IMR-90 (cell line): ENCODE data around the gene RARB. TPM values are rescaled to one million over a fixed set of nuclear protein-coding genes. Genes with fewer than 3 reads are reported as not detected.

Experiments
- ATAC-seq: fragments of 200-7000 bp; cut with Tn5 transposase; 2 replicates; pipeline ENCODE4 v1.9.1; 2020; ENCODE audit warnings: low read depth, mild to moderate bottlenecking, moderate library complexity
- BruUV-seq: library from RNA; stranded (reverse); fragments of 400-500 nt; replicated peaks from 2 replicates; lab custom pipeline; 2021; lab: Mats Ljungman, UMichigan
- CTCF ChIA-PET: fragments of 300-600 bp; formaldehyde crosslinking; extraction: SDS; loops from one replicate; lab custom pipeline; 2021; ENCODE audit warnings: antibody characterized with exemption; lab: Yijun Ruan, JAX
- POLR2A ChIA-PET: fragments of 300-600 bp; sonication (Branson Sonifier 250); formaldehyde crosslinking; loops from one replicate; lab custom pipeline; 2022; ENCODE audit warnings: antibody characterized with exemption; ENCODE audit not compliant: unreplicated experiment; lab: Charles Lee
- DNase-seq: peaks from one replicate; pipeline ENCODE4 v3.0.0; 2013
- H2AFZ ChIP-seq: replicated peaks from 2 replicates; pipeline ENCODE3; 2013; ENCODE audit warnings: low read length, mild to moderate bottlenecking; ENCODE audit not compliant: poor library complexity
- H2AK5ac ChIP-seq: 2 replicates; pipeline ENCODE4 v1.6.1; 2013; ENCODE audit warnings: low read depth, low read length, inconsistent platforms
- H2AK9ac ChIP-seq: replicated peaks from 2 replicates; pipeline ENCODE3; 2013; ENCODE audit warnings: mild to moderate bottlenecking, low read depth, low read length, moderate library complexity; ENCODE audit not compliant: poor library complexity
- H2BK120ac ChIP-seq: 2 replicates; pipeline ENCODE4 v1.6.1; 2013; ENCODE audit warnings: low read depth, low read length, inconsistent platforms
- H2BK15ac ChIP-seq: 3 replicates; pipeline ENCODE4 v1.6.1; 2013; ENCODE audit warnings: low read depth, low read length, inconsistent platforms
- H2BK20ac ChIP-seq: 2 replicates; pipeline ENCODE4 v1.6.1; 2013; ENCODE audit warnings: low read depth, mild to moderate bottlenecking, inconsistent platforms, low read length, moderate library complexity
- H2BK5ac ChIP-seq: 2 replicates; pipeline ENCODE4 v1.6.1; 2013; ENCODE audit warnings: mild to moderate bottlenecking, low read depth, low read length, inconsistent platforms; ENCODE audit not compliant: poor library complexity, severe bottlenecking
- H3K14ac ChIP-seq: replicated peaks from 2 replicates; pipeline ENCODE4 v1.6.1; 2013; ENCODE audit warnings: low read depth, low read length, inconsistent platforms
- H3K18ac ChIP-seq: 2 replicates; pipeline ENCODE4 v1.6.1; 2013; ENCODE audit warnings: low read depth, low read length, control low read depth
- H3K23ac ChIP-seq: 2 replicates; pipeline ENCODE4 v1.6.1; 2013; ENCODE audit warnings: low read depth, low read length, inconsistent platforms
- H3K27ac ChIP-seq: 2 replicates; pipeline ENCODE4 v1.5.1; 2013; ENCODE audit warnings: mild to moderate bottlenecking, control low read depth, low read length; ENCODE audit not compliant: insufficient read depth
- H3K27me3 ChIP-seq: 2 replicates; pipeline ENCODE4 v1.6.1; 2013; ENCODE audit warnings: low read length; ENCODE audit not compliant: control insufficient read depth, insufficient read depth
- H3K36me3 ChIP-seq: 2 replicates; pipeline ENCODE4 v1.6.1; 2013; ENCODE audit warnings: low read length, mixed read lengths; ENCODE audit not compliant: control insufficient read depth, insufficient read depth
- H3K4ac ChIP-seq: 2 replicates; pipeline ENCODE4 v1.6.1; 2013; ENCODE audit warnings: low read depth, low read length, inconsistent platforms
- H3K4me1 ChIP-seq: 2 replicates; pipeline ENCODE4 v1.6.1; 2013; ENCODE audit warnings: low read length, mixed read lengths; ENCODE audit not compliant: control insufficient read depth, insufficient read depth
- H3K4me2 ChIP-seq: 2 replicates; pipeline ENCODE4 v1.6.1; 2013; ENCODE audit warnings: low read depth, mild to moderate bottlenecking, control low read depth, low read length, moderate library complexity
- H3K4me3 ChIP-seq: 2 replicates; pipeline ENCODE4 v1.5.1; 2013; ENCODE audit warnings: low read depth, mild to moderate bottlenecking, control low read depth, low read length, moderate library complexity; ENCODE audit not compliant: insufficient read depth
- H3K56ac ChIP-seq: 2 replicates; pipeline ENCODE4 v1.6.1; 2013; ENCODE audit warnings: low read length, inconsistent platforms; ENCODE audit not compliant: insufficient read depth; ENCODE audit errors: extremely low read depth
- H3K79me1 ChIP-seq, 2 experiments: 2 replicates each; pipeline ENCODE4 v1.6.1; 2013; ENCODE audit warnings: low read length in 2 of 2, inconsistent platforms in 1 of 2, low read depth in 1 of 2
- H3K9ac ChIP-seq: 2 replicates; pipeline ENCODE4 v1.6.1; 2013; ENCODE audit warnings: low read depth, low read length, control low read depth
- H3K9me1 ChIP-seq: 2 replicates; pipeline ENCODE4 v1.6.1; 2013; ENCODE audit warnings: low read length, inconsistent platforms; ENCODE audit not compliant: insufficient read depth
- H3K9me3 ChIP-seq: 2 replicates; pipeline ENCODE4 v1.6.1; 2013; ENCODE audit warnings: low read length; ENCODE audit not compliant: control insufficient read depth, insufficient read depth
- H4K20me1 ChIP-seq: 2 replicates; pipeline ENCODE4 v1.6.1; 2013; ENCODE audit warnings: low read length, inconsistent platforms; ENCODE audit not compliant: insufficient read depth
- H4K5ac ChIP-seq: 2 replicates; pipeline ENCODE4 v1.6.1; 2013; ENCODE audit warnings: mild to moderate bottlenecking, low read depth, low read length, control low read depth
- H4K8ac ChIP-seq, 2 experiments: 2 replicates each; pipeline ENCODE4 v1.6.1; 2013; ENCODE audit warnings: low read depth in 2 of 2, low read length in 2 of 2, control low read depth in 1 of 2, inconsistent platforms in 1 of 2
- H4K91ac ChIP-seq: 2 replicates; pipeline ENCODE4 v1.6.1; 2013; ENCODE audit warnings: low read depth, low read length, inconsistent platforms; ENCODE audit not compliant: insufficient read depth
- CEBPB ChIP-seq: IDR thresholded peaks from 2 replicates; pipeline ENCODE4 v1.6.1; 2012; ENCODE audit warnings: low read depth, low read length, improper control_type of control experiment
- CHD1 ChIP-seq: IDR thresholded peaks from 2 replicates; pipeline ENCODE4 v1.6.1; 2012; ENCODE audit warnings: low read depth, low read length, improper control_type of control experiment
- FOS ChIP-seq: fragments of 150-350 bp; IDR thresholded peaks from 2 replicates; pipeline ENCODE4 v1.6.1; 2016; ENCODE audit warnings: low read depth, low read length
- MAFK ChIP-seq: IDR thresholded peaks from 2 replicates; pipeline ENCODE4 v1.6.1; 2012; ENCODE audit warnings: low read depth, low read length, improper control_type of control experiment
- MXI1 ChIP-seq: IDR thresholded peaks from 2 replicates; pipeline ENCODE4 v1.6.1; 2012; ENCODE audit warnings: low read depth, mild to moderate bottlenecking, low read length, moderate library complexity, borderline replicate concordance
- RAD21 ChIP-seq: IDR thresholded peaks from 2 replicates; pipeline ENCODE4 v1.6.1; 2012; ENCODE audit warnings: low read length, improper control_type of control experiment
- RFX5 ChIP-seq: IDR thresholded peaks from 2 replicates; pipeline ENCODE4 v1.8.0; 2012; ENCODE audit warnings: low read depth, mild to moderate bottlenecking, low read length, moderate library complexity
- WGBS, 2 experiments: methylation state at CpG; one replicate each; pipeline versions ENCODE4 v1.1.5 to v1.1.7; 2013; ENCODE audit warnings: missing lambda C conversion rate in 2 of 2; ENCODE audit not compliant: insufficient read length in 1 of 2; ENCODE audit errors: extremely low coverage in 2 of 2; 5-methylcytosine and 5-hydroxymethylcytosine counted together
- dilution Hi-C: fragments of 300-500 bp; cut with HindIII; formaldehyde crosslinking; loops from one replicate; pipeline ENCODE4 v1.14.3; 2018; ENCODE audit warnings: low sequenced_read_pairs; ENCODE audit not compliant: unreplicated experiment
- in situ Hi-C: fragments of 300-500 bp; cut with MboI; formaldehyde crosslinking; loops from 3 replicates; pipeline ENCODE4 v1.14.3; 2019; ENCODE audit warnings: low sequenced_read_pairs, inconsistent platforms, mixed read lengths
- intact Hi-C: fragments of 100-400 bp; cut with micrococcal nuclease; formaldehyde crosslinking; loops from 2 replicates; pipeline ENCODE4 v1.10.0; 2022
- polyA plus RNA-seq, 3 experiments: library from polyadenylated mRNA; depleted of rRNA; stranded (reverse); fragments of >200 nt; gene quantifications; 2 replicates each; pipeline ENCODE4 v1.2.3, GENCODE V29; 2012; ENCODE audit warnings: low replicate concordance in 1 of 3
- total RNA-seq: library from RNA; depleted of rRNA; stranded (reverse); fragments of >200 nt; gene quantifications from 2 replicates; pipeline ENCODE4 v1.2.3, GENCODE V29; 2012

Gene RARB
- total and polyA plus RNA-seq, 2 of the 4 experiments (the other 2 are of a cell fraction): 0.53 to 1.4 TPM

GRCh38 chr3:25432176-25432720 lies 4.2 kb downstream of the RARB start:
- Histone ChIP-seq H3K9me1 (no peaks in the 10 kb centered on the region), H3K18ac (no peak overlapping the region), H3K79me1 (no peaks in the 10 kb centered on the region), H4K5ac (no peak overlapping the region), H4K20me1 (no peaks in the 10 kb centered on the region), H3K56ac (no peak overlapping the region), H3K23ac (no peak overlapping the region), H3K4me2 (no peak overlapping the region), H4K91ac (no peak overlapping the region), H2AK9ac (no peak overlapping the region), H3K4me1 (no peaks in the 10 kb centered on the region), H2BK15ac (no peak overlapping the region), H4K8ac (no peak overlapping the region), H2AK5ac (no peak overlapping the region), H3K9ac (no peak overlapping the region), H3K9me3 (no peaks in the 10 kb centered on the region), H2BK20ac (no peak overlapping the region), H3K4me3 (no peak overlapping the region), H2BK5ac (no peak overlapping the region), H3K4ac (no peak overlapping the region), H3K36me3 (no peaks in the 10 kb centered on the region), H2BK120ac (no peak overlapping the region), H3K27ac (no peak overlapping the region), H3K27me3 (peaks cover 18% of the 10 kb centered on the region), H2AFZ (no peak overlapping the region), H3K14ac (no peak overlapping the region)
- in situ Hi-C loops: no loop called here
- no TSS peak for BruUV-seq
- DNase-seq (no peak), ATAC-seq (no peak)
- TF ChIP-seq MAFK (no peak), FOS (no peak), CHD1 (no peak), CEBPB (no peak), MXI1 (no peak), RFX5 (no peak), RAD21 (no peak)
- ChIA-PET CTCF (interaction anchor here (0.8 kb wide), 1 partner anchor 17 kb away, joined by 3 read pairs; no protein-coding TSS in a partner anchor), POLR2A (no interaction called here)
- whole genome bisulfite sequencing, 2 experiments: no CpG with 5 or more reads among the region's 4 CpGs
- intact Hi-C loops: no loop called here
- dilution Hi-C loops: no loop called here
